NCI-H187 (cell line): Measurements from ENCODE around the gene NHEJ1.

Experiments used
- DNase-seq, 2 experiments: peaks; one replicate each; lab custom pipeline; 2025; lab: John Stamatoyannopoulos, UW

Gene NHEJ1

DNA sequence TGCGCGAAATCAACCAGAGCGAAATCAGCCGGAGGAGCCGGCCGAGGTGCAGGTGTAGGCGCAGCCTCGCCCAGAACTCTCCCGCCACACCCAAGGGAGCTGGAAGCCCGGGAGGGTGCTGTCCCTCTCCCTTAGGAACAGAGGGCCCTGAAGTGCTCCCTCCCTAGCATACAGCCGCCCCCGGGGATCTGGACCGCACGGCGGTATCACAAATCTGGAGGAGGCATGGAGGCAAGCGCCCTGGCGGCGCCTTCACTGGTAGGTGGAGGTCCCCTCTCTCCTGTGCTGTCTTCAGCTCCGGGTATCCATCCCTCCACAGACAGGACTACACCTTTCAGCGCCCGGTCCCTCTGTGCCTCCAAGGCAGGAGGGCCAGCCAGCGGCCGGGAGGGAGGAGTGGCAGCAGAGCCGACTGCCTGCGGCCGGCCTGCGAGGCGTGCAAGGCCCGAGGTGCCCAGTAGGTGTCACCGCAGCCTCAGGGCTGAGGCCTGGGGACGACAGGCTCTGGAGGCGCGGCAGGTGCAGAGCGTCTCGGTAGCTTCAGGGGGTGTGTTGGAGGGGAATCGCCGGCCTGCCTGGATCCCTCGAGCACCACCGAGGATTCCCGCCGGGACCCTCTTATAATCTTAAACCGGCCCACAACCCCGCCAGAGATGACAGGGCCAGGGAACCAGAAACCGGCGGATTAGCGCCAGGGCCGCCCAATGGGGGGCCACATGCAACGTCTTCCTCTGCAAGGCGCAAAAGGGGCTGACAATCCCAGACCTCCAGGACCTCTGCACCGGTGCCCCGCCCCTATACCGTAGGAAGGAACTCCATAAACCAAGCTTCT, 102.7 kb downstream of the NHEJ1 start:
- peak in 1 of 2 experiments; percentile 36 for DNase-seq

DNA sequence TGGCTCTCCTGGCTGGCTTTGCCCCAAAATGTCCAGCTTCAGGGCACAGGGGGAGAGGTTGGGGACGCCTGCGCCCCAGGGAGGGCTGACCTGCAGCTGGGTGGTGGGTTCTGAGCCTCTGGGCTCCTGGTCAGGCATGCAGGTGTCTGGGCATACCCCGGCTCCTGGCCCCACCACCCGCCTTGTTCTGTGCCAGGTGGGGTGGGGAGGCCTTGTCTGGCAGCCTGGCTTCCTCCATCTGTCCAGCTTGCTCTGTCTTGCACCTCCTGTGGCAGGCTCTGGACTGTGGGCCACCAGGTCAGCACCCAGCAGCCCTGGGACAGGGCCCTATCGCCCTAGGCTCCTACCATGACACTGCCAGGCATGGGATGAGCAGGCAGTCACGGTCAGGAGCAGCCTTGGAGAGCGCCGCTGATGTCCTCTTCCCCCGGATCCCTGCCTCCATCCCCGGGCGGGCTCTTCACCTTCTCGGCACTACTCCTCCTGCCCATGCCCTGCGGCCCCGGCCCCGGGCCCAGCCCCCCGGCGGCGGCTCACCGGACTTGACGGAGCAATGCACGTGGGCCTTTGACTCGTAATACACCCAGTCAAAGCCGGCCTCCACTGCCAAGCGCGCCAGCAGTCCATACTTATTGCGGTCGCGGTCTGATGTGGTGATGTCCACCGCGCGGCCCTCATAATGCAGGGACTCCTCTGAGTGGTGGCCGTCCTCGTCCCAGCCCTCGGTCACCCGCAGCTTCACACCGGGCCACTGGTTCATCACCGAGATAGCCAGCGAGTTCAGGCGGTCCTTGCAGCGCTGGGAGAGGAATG, 103.5 kb downstream of the NHEJ1 start:
- no peak for DNase-seq

DNA sequence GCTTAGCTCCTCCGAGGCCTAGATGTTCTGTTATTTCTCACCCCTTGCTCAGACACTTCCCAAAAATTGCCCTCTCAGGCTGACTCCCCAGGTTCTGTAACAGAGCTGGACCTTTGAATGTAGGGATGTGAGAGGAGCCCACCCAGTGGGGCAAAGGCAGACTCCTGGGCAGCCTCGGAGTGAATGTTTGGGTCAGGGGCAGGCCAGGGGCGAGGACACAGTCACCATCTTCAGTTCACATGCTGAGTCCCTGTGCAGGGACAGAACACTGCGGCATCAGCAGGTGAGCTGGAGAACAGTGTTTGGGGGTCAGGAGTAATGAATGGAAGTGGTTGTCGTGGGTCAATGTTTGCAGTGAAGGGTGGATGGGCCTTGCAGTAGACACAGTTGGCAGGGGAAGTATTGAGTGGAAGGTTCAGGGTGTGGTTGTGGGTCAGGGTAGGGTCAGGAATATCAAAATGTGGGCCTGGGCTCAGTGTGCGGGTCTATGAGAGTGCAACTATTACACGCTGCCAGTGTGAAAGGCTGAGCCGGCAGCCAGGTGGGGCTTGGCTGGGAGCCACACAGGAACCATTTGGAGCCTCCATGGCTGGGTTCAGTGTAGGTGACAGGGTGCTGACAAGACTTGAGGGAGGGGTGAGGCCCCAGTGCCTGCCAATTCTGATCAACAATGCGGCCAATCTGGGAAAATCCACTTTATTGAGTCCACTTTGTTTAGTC, 104.3 kb downstream of the NHEJ1 start:
- DNase-seq = no peak

DNA sequence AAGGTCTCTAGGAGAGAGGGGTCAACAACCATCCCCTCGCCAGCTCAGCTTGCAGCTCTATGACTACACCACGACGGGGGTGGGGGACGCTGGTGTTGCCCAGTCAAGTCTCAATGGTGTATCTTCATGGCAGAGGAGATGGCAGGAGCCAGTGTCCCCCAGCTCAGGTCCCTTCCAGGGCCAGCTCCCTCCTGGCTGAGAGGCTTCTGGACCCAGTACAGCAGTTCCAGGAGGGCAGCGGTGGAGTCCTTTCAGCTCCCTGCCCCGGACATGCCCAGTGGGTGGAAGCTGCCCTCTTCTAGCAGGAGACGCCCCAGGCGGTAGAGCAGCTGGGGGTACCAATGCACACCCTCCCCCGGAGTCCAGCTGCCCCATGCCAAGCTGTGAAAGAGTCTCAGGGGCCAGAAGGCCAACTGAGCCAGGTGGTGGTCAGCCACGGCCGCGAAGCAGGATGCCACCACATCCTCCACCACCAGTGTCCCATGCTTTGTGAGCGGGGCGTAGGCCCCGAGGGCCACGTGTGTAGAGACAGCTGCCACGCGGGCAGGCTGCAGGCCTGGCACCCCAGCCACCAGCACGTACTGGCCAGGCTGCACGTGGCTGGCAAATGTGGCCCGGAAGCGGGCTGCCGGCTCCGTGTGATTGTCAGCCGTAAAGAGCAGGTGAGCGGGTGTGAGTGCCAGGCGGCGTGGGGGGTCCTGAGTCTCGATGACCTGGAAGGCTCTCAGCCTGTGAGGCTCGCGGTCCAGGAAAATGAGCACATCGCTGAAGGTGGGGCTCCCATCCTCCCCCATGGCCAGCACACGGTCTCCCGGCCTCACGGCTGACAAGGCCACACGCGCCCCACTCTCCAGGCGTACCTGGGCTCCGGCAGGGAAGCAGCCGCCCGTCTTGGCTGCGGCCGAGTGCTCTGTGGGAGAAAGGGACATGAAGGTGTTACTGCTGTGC, 105.4 kb downstream of the NHEJ1 start:
- DNase-seq = no peak

DNA sequence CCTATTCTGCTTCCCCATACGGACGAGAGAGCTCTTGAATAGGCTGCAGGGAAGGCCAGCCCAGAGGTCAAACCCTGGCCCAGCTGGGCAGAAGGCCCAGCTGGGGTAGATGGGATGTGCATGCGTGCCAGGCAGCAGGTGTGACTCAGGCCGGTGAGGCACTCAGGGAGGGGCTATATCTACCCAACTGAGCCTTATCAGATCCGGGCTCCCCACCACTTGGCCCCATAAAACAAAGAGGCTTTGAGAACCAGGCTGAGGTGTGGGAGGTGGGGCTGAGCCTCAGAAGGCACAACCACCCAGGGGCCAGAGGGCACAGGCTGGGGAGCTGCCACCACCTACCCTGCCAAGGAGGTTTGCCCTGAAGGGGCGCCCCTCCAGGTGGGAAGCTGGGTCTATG, 111.3 kb downstream of the NHEJ1 start:
- DNase-seq = no peak

DNA sequence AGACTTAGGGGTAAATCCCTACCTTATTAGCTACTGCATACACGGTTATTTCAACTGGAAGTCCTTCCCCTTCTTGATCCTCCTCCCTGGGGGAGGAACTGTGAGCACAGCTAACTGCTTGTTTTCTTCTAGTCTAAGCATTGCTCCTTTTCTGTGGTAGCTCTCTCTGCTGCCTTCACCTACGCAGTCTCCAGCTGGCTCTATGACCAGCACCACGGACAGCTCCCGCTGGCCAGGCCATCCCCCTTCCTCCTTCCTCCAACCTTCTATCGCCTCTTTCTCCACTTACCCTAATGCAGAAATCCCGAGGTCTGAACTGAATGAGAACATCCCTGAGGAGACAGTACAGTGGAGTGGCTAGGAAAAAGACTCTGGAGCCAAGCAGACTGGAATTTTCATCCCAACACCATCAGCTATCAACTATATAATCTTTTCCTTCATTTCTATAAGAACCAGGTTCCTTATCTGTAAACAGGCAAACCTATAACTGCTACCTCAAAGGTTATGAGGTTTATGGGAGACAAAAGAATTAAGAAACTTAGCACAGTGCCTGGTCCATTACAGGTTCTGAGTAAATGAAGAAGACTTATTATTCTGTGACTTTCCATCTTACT, 114.6 kb downstream of the NHEJ1 start:
- DNase-seq = no peak

DNA sequence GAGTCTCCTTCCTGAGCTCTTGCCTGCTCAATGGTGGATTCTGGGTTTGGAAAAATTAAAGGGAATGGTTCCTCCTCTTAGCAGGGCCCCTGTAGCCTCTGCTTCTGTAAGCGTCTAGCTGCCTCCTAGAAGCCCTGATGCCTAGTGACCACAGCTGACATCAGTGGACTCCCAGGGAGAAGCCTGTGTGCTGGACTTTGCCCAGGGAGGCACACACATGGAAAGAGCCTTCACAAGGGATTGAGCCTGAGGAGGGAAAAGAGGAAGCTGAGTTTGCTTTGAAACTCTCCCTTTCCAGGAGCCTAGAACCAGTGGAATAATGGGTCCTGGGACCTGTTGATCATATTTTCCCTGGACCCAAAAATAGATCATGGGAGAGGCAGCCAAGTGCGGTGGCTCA, 117.9 kb downstream of the NHEJ1 start:
- no peak for DNase-seq

DNA sequence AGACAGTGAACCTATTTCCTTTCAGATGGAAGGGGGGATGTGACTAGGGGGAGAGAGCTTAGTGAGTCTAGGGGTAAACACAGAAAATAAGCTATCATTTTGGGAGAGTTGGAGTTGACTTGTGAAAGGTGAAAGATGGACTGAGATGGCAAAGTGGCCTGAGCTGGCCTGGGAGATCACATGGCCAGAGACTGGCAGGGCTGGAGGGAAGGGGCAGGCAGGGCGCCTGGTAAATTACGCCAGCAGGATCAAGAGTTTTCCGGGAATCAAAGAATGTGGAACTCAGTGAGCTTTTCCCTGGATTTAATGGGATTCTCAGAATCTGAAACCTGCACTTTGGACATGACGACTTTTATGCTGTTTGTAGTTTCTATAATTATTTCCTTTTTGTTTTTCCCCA, 118.5 kb downstream of the NHEJ1 start:
- no peak for DNase-seq

DNA sequence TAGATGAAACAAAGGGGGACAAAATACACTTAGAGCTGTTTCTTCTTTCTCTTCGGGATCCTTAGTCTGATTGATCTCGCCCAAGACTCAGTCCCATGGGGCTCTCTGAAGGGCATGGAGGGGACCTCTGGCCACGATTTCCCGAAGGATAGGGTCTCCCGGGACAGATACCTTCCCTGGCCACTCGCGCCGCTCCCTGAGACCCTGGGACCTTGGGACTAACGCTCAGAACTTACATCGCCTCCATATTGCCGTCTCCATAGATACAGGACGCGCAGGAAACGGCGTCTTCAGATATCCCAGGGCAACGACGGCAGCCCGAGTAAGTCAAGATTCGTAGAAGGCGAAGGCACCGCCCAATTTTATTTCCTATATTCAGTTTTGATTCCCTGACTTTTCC, 119.4 kb downstream of the NHEJ1 start, which contains the start of gene CFAP65:
Gene CFAP65 (minus strand): TSS at position 265 of the 400 bp plus-strand sequence. CDS start 2,468 bp downstream, outside the sequence.
- DNase-seq = peak in 1 of 2 experiments; percentile 2

DNA sequence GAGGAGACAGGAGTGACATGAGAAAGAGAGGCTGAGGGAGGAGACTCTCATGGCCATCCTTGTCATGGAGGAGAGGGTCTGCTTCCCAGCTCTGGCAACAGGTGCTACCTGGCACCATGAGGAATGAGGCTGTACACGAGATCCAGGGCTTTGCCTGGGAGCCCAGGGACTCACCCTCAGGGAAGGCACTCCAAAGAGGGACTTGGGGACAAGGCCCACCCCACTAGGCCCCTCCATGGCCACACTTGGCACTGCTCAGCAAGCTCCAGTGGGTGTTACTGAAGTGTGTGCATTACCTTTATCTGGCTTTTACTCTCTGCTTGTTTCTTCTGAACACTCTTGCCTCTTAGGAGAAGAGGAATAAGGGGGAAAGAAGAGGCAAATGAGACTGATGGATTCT, 122.0 kb downstream of the NHEJ1 start:
- DNase-seq = no peak

DNA sequence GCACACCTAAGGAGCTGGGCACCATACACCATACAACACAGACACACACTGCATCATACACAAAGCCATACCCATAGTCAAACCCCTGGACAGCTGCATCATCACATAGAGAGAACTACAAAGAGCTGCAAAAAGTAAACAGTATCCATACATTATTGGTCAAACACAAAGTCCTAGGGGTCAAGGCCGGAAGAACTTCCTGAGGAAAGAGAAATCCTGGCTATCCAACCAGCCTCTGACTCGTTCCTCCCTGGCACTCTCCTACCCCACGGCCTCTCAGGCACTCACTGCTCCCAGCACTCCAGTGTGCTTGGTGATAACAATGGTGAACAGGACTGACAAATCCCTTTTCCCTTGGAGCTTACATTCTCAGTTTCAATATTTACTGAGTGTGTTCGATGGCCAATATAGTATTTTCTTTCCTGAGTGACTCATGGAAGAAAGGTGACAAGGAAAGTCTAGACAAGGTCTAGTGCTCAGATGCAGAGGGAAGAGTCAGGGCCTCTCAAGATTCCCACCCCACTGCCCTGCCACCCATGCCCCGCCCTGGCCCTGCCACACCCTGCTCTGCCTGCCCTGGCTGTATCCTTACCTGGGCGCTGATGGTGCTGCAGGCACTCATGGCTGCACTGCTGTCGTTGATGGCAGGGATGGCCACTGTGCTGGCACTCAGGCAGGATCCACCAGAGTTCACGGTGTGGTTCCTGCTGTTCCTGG, 122.7 kb downstream of the NHEJ1 start:
- no peak for DNase-seq

DNA sequence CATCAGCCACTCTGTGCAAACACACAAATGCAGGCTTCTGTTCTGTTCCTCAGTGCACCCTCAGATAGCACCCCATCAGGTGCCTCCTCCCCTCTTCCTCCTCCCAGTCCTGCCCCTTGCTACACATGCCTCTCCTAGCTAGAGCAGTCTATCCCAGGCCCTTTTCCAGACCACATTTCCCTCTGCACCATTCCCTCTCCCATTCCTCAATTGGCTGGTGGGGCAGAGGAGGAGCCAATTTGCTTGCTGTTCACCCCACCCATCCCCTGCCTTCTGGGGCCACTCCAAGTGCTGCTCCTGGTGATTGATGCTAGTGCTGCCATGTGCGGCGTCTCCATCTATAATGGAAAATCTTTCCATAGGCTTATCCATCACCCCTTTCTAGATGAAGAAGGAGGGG, 124.7 kb downstream of the NHEJ1 start:
- DNase-seq = no peak

DNA sequence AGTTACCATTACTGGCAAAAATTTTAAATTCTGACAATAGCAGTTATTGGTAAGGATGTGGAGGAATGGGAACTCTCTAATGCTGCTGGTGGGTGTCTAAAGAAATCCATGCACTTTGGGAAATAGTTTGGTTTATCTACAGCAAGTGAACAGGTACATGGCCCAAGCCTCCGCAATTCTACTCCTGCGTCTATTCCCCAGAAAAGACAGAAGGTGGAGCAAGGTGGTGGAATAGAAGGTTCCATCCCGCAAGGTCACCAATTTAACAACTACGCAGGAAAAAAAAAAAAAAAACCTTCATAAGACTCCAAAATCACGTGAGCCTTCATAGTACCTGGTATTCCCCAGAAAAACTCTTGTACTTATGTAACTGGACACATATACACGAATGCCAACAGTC, 125.8 kb downstream of the NHEJ1 start:
- DNase-seq = no peak

DNA sequence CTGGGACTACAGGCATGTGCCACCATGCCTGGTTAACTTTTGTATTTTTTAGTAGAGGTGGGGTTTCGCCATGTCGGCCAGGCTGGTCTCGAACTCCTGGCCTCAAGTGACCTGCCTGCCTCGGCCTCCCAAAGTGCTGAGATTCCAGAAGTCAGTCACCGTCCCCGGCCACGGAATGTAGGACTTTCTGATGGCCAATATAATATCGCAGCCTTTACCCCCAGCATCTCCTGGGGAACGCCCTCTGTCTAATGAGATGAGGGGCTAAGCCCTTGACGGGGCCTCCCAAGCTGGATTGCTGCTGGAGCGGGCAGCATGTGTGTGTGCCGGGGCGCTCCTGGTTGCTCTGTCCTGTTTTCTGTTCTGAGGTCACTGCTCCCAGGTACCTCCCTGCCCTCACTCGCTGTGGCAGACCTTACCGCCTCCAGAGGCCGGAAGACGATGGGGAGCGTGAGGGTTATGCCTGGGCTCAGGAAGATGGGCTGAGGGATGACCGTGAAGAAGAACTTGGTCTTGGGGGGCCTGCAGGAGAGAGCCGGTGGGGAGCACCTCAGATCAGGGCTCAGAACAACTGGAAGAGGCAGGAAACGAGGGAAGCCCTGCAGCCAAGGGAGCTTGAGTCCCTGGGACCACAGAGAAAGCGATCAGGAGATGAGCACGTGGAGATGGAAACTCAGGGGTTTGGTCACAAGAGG, 128.4 kb downstream of the NHEJ1 start:
- no peak for DNase-seq

DNA sequence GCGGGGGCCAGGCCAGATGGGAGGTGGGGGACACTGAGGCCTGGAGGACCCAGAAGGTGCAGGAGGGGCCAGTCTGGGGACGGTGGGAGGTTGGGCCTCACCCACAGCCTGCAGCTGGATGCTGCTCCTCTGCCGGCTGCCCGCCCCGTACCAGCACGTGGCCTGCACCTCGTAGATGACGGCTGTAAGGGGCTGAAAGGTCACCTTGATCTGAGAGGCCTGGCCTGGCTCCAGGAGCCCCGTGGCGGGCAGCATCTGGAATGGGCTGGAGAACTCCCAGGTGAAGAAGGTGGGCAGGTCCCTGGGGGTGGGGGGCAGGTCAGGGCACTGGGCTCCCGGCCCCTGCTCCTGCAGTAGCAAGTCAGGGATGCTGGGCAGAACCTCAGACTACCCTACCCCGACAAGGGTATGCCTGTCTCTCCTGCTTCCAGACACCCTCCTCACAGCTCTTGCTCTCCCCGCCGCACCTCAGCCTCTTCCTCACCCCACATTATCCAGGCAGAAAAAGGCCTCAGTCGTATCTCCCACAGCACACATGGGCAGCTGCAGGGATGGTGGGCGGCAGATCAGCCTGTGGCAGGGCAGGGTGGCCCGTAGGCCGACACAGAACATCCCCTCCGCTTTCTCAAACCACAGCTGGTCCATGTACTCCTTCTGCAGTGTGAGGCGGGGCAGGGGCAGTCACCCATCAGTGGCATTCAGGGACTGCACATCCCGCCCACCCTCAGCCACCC, 129.4 kb downstream of the NHEJ1 start:
- DNase-seq = no peak

DNA sequence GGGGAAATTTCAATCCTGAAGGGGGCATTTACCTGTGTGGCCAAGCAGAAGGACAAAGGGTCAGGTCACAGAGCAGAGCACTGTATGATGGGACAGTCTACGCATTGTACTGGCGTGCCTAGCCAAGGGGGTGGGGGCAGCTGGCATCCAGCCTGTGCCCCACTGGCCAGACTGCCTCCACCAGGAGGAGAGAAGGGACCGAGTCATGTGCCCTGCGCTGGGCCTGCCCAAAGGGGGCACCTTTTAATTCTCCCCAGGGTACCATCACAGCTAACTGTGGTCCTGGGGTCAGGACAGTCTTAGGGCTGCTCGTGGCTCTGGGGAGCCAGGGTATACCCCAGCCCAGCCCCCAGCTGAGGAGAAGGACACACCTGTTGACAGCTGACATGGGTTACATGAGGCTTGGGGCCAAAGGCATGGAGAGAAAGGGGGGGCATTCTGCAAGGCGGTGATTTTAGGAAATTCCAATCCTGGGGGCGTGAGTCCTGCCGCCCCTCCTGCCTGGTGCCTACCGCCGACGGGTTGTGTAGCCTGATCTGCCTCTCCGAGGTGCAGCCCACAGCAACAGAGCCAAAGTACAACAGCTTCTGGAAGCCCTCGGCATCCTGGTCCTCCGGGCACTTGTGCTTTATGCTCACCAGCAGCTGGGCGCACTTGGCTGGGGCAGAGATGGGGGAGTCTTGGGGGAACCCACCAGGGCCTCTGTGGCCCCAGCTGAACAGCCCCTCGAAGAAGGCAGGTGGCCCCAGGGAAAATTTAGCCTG, 130.3 kb downstream of the NHEJ1 start:
- DNase-seq = no peak

DNA sequence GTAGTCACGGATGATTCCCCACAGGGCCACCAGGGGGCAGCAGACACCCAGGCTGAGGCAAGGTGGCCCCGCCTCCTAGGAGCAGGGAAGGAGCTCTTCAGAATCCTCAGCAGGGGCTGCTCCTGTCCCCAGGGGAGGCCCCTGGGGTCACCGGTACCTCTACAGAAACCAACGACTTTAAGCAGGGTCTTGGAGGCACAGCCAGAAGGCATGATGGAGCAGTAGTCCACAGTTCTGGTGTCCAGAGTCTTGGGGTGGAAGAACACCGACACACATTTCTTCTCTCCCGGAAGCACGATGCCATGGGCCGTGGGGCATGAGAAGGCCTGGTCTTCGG, 130.8 kb downstream of the NHEJ1 start:
- peak in 1 of 2 experiments; percentile 2 for DNase-seq
